Globus pallidus (tissue), 1 donor: ENCODE results near the gene MAGEA2.
"Not testable (repeated sequence)": the region's sequence is repeated elsewhere in the genome, so short reads cannot be mapped to it uniquely, and the experiment has no call there.

Experiments
- DNase-seq: peaks from one replicate; pipeline ENCODE4 v3.0.0-alpha.2; 2015; ENCODE audit warnings: low spot score

The MAGEA2 gene

GRCh38 chrX:152753686-152754650 is at the start of gene MAGEA2:
MAGEA2 (minus strand) TSS chrX:152753842; CDS start chrX:152751363, 2,479 bp downstream.
- DNase-seq, result not testable (repeated sequence)

- DNase-seq, result no peak
Observed at GRCh38 chrX:152798945-152799344, 45.3 kb upstream of the MAGEA2 start.

- DNase-seq, result not testable (repeated sequence)
Observed at GRCh38 chrX:152787062-152787461, 33.4 kb upstream of the MAGEA2 start.

GRCh38 chrX:152769549-152770289 is 16.1 kb upstream of the MAGEA2 start, which contains the start of gene MAGEA6:
MAGEA6 (minus strand) TSS chrX:152769689; CDS start chrX:152767650, 2,039 bp downstream.
- DNase-seq, result not testable (repeated sequence)

- DNase-seq, result not testable (repeated sequence)
Observed at GRCh38 chrX:152766562-152766961, 12.9 kb upstream of the MAGEA2 start.

- DNase-seq, result not testable (repeated sequence)
Observed at GRCh38 chrX:152761582-152761981, 7.9 kb upstream of the MAGEA2 start.

GRCh38 chrX:152759544-152759943 is 5.9 kb upstream of the MAGEA2 start:
- not testable (repeated sequence) for DNase-seq

GRCh38 chrX:152758918-152759317 is 5.3 kb upstream of the MAGEA2 start, which contains the start of gene CSAG3:
CSAG3 (plus strand) TSS chrX:152759218.
- DNase-seq, result not testable (repeated sequence)

GRCh38 chrX:152754871-152755270 is 1.2 kb upstream of the MAGEA2 start:
- DNase-seq, result not testable (repeated sequence)

- no peak for DNase-seq
Observed at GRCh38 chrX:152738560-152738959, 15.1 kb downstream of the MAGEA2 start.

- DNase-seq, result not testable (repeated sequence)
Observed at GRCh38 chrX:152736528-152736927, 17.1 kb downstream of the MAGEA2 start.

GRCh38 chrX:152735860-152736511 is 17.7 kb downstream of the MAGEA2 start:
- DNase-seq, result no peak

GRCh38 chrX:152735101-152735500 is 18.5 kb downstream of the MAGEA2 start:
- DNase-seq, result no peak

- DNase-seq, result not testable (repeated sequence)
Observed at GRCh38 chrX:152734143-152734858, 19.3 kb downstream of the MAGEA2 start.

- no peak for DNase-seq
Observed at GRCh38 chrX:152733261-152733975, 20.2 kb downstream of the MAGEA2 start, which contains the start of the genes CSAG1 and MAGEA12. CSAG1 (minus strand) TSS chrX:152733721; CDS start chrX:152732460, 1,261 bp downstream. MAGEA12 (plus strand) TSS chrX:152733757; CDS start chrX:152736162, 2,405 bp downstream.

- no peak for DNase-seq
Observed at GRCh38 chrX:152725409-152725808, 28.2 kb downstream of the MAGEA2 start.

GRCh38 chrX:152713815-152714787 is 39.5 kb downstream of the MAGEA2 start, which contains the start of gene MAGEA2B:
MAGEA2B (plus strand) TSS chrX:152714628; CDS start chrX:152717107, 2,479 bp downstream.
- not testable (repeated sequence) for DNase-seq

- DNase-seq, result not testable (repeated sequence)
Observed at GRCh38 chrX:152713195-152713594, 40.4 kb downstream of the MAGEA2 start.

- not testable (repeated sequence) for DNase-seq
Observed at GRCh38 chrX:152709173-152709572, 44.5 kb downstream of the MAGEA2 start, which contains the start of gene CSAG2. CSAG2 (minus strand) TSS chrX:152709273; CDS start chrX:152709112, 161 bp downstream.
